GM18526 (cell line): Measurements from ENCODE around the gene ZSCAN1.

Source experiments
- POLR2A ChIP-seq: IDR thresholded peaks from 3 replicates; pipeline ENCODE4 v1.6.1; 2011; ENCODE audit not compliant: insufficient read length; ENCODE audit errors: extremely low read depth

The ZSCAN1 gene

GRCh38 chr19:58088521-58089052 is 54.8 kb downstream of the ZSCAN1 start:
- TF ChIP-seq POLR2A = no peak

- TF ChIP-seq POLR2A = no peak
Observed at GRCh38 chr19:58089846-58090245, 56.0 kb downstream of the ZSCAN1 start.

GRCh38 chr19:58091251-58091995 is 57.6 kb downstream of the ZSCAN1 start:
- TF ChIP-seq POLR2A = no peak

- TF ChIP-seq POLR2A = no peak
Observed at GRCh38 chr19:58093071-58093470, 59.2 kb downstream of the ZSCAN1 start.

- TF ChIP-seq POLR2A = no peak
Observed at GRCh38 chr19:58095328-58095727, 61.5 kb downstream of the ZSCAN1 start.

GRCh38 chr19:58096884-58097283 is 63.1 kb downstream of the ZSCAN1 start:
- no peak for TF ChIP-seq POLR2A

- TF ChIP-seq POLR2A = no peak
Observed at GRCh38 chr19:58097349-58097748, 63.5 kb downstream of the ZSCAN1 start.

- TF ChIP-seq POLR2A = peak; percentile 32
Observed at GRCh38 chr19:58097781-58098681, 64.2 kb downstream of the ZSCAN1 start, which contains the start of gene ZSCAN18. TSS of gene ZSCAN18 (minus strand) at chr19:58098231. CDS start at chr19:58090267, 7,964 bp downstream.

GRCh38 chr19:58098682-58098998 is 64.8 kb downstream of the ZSCAN1 start:
- no peak for TF ChIP-seq POLR2A
